HepG2 (cell line): ENCODE measurements around the gene U2AF2. TPM values are rescaled to one million over a fixed set of nuclear protein-coding genes. Genes with fewer than 3 reads are reported as not detected.

Experiments used
- FOXJ3 ChIP-seq: sonication (generic); formaldehyde crosslinking; IDR thresholded peaks from 2 replicates; pipeline ENCODE4 v1.4.0; 2020; ENCODE audit warnings: missing genetic modification reagents, mild to moderate bottlenecking, borderline replicate concordance
- HES4 ChIP-seq: sonication (generic); formaldehyde crosslinking; IDR thresholded peaks from 2 replicates; pipeline ENCODE4 v1.9.0; 2021; ENCODE audit warnings: mild to moderate bottlenecking, missing genetic modification reagents, borderline replicate concordance
- MTA1 ChIP-seq: sonication (generic); formaldehyde crosslinking; IDR thresholded peaks from 2 replicates; pipeline ENCODE4 v1.4.0; 2020; ENCODE audit warnings: missing genetic modification reagents, mild to moderate bottlenecking, borderline replicate concordance
- ZC3H4 ChIP-seq: sonication (generic); formaldehyde crosslinking; IDR thresholded peaks from 2 replicates; pipeline ENCODE4 v1.4.0; 2020; ENCODE audit warnings: missing genetic modification reagents, borderline replicate concordance
- ZNF230 ChIP-seq: sonication (generic); formaldehyde crosslinking; IDR thresholded peaks from 2 replicates; pipeline ENCODE4 v1.4.0; 2020; ENCODE audit warnings: mild to moderate bottlenecking, missing genetic modification reagents
- ZNF383 ChIP-seq: sonication (generic); formaldehyde crosslinking; IDR thresholded peaks from 2 replicates; pipeline ENCODE4 v1.4.0; 2020; ENCODE audit warnings: missing genetic modification reagents, mild to moderate bottlenecking, borderline replicate concordance
- polyA plus RNA-seq, 8 experiments: library from polyadenylated mRNA; depleted of rRNA in 3 of 8; stranded (reverse) in 7 of 8; unstranded in 1 of 8; fragments of >200 nt; fragmentation: Illumina TruSeq in 4 of 8; extraction: Trizol in 4 of 8; gene quantifications; 2 replicates each; pipeline versions ENCODE4 v1.2.1 to v1.2.3, GENCODE V29; 2011 to 2016; ENCODE audit warnings: low read depth in 4 of 8, missing spikeins in 1 of 8, mixed read lengths in 1 of 8; ENCODE audit not compliant: insufficient read depth in 1 of 8
- total RNA-seq, 5 experiments: library from RNA; depleted of rRNA; stranded (reverse); fragments of >200 nt; fragmentation: Illumina TruSeq; extraction: Trizol; gene quantifications; 2 replicates each; pipeline ENCODE4 v1.2.3, GENCODE V29; 2016; ENCODE audit warnings: low read depth in 1 of 5
- TF ChIP-seq, protein P1 (sequence below): IDR thresholded peaks from 2 replicates; pipeline ENCODE4 v1.6.1; 2016; ENCODE audit warnings: low read depth, missing genetic modification reagents, missing compliant biosample characterization
- TF ChIP-seq, protein P2 (sequence below): sonication (generic); formaldehyde crosslinking; conservative IDR thresholded peaks from 2 replicates; pipeline ENCODE4 v1.4.0; 2020; ENCODE audit warnings: mild to moderate bottlenecking, missing genetic modification reagents, moderate library complexity
- TF ChIP-seq, protein P3 (sequence below): sonication (generic); formaldehyde crosslinking; IDR thresholded peaks from 2 replicates; pipeline ENCODE4 v1.8.0; 2022; ENCODE audit warnings: mild to moderate bottlenecking, missing genetic modification reagents

Gene U2AF2
- total and polyA plus RNA-seq, 2 of the 13 experiments (the other 11 are each of a cell fraction or from before 2014, with no cell fraction given) = 84.3 to 124 TPM

DNA sequence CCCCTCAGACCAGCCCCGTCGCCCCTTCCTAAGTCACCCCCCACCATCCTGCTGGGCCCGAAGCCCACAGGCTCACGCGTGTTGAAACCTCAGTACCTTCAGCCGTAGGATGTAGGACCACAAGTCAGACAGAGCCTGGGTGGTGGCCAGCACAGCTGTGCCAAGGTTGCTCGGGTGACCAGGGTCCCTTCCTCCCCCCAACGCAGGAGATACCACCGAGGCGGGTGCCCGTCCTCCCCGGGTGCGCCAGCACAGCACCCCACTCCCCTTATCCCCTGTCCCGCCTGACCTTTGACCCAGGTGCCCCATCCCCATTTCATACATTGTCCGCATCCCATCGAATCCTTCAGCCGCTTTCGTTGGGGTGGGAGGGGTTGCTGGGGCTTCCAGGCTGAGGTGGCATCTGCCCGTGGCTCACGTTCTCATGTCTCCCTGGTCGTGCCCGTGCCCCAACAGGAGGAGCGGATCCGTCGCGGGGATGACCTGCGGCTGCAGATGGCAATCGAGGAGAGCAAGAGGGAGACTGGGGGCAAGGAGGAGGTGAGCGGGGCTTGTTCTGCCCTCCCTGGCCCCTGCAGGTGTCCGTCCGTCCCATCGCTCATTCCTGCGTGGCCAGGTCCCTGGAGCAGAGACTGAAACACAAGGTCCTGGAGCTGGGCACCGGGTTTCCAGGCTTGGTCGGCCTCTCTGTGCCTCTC is 34.7 kb downstream of the U2AF2 start (continued):
- TF ChIP-seq, protein P1, sequence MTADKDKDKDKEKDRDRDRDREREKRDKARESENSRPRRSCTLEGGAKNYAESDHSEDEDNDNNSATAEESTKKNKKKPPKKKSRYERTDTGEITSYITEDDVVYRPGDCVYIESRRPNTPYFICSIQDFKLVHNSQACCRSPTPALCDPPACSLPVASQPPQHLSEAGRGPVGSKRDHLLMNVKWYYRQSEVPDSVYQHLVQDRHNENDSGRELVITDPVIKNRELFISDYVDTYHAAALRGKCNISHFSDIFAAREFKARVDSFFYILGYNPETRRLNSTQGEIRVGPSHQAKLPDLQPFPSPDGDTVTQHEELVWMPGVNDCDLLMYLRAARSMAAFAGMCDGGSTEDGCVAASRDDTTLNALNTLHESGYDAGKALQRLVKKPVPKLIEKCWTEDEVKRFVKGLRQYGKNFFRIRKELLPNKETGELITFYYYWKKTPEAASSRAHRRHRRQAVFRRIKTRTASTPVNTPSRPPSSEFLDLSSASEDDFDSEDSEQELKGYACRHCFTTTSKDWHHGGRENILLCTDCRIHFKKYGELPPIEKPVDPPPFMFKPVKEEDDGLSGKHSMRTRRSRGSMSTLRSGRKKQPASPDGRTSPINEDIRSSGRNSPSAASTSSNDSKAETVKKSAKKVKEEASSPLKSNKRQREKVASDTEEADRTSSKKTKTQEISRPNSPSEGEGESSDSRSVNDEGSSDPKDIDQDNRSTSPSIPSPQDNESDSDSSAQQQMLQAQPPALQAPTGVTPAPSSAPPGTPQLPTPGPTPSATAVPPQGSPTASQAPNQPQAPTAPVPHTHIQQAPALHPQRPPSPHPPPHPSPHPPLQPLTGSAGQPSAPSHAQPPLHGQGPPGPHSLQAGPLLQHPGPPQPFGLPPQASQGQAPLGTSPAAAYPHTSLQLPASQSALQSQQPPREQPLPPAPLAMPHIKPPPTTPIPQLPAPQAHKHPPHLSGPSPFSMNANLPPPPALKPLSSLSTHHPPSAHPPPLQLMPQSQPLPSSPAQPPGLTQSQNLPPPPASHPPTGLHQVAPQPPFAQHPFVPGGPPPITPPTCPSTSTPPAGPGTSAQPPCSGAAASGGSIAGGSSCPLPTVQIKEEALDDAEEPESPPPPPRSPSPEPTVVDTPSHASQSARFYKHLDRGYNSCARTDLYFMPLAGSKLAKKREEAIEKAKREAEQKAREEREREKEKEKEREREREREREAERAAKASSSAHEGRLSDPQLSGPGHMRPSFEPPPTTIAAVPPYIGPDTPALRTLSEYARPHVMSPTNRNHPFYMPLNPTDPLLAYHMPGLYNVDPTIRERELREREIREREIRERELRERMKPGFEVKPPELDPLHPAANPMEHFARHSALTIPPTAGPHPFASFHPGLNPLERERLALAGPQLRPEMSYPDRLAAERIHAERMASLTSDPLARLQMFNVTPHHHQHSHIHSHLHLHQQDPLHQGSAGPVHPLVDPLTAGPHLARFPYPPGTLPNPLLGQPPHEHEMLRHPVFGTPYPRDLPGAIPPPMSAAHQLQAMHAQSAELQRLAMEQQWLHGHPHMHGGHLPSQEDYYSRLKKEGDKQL (CRISPR knock-in tag) = no peak
- TF ChIP-seq ZC3H4 = no peak
- TF ChIP-seq FOXJ3 (CRISPR knock-in tag) = no peak
- TF ChIP-seq, protein P2, sequence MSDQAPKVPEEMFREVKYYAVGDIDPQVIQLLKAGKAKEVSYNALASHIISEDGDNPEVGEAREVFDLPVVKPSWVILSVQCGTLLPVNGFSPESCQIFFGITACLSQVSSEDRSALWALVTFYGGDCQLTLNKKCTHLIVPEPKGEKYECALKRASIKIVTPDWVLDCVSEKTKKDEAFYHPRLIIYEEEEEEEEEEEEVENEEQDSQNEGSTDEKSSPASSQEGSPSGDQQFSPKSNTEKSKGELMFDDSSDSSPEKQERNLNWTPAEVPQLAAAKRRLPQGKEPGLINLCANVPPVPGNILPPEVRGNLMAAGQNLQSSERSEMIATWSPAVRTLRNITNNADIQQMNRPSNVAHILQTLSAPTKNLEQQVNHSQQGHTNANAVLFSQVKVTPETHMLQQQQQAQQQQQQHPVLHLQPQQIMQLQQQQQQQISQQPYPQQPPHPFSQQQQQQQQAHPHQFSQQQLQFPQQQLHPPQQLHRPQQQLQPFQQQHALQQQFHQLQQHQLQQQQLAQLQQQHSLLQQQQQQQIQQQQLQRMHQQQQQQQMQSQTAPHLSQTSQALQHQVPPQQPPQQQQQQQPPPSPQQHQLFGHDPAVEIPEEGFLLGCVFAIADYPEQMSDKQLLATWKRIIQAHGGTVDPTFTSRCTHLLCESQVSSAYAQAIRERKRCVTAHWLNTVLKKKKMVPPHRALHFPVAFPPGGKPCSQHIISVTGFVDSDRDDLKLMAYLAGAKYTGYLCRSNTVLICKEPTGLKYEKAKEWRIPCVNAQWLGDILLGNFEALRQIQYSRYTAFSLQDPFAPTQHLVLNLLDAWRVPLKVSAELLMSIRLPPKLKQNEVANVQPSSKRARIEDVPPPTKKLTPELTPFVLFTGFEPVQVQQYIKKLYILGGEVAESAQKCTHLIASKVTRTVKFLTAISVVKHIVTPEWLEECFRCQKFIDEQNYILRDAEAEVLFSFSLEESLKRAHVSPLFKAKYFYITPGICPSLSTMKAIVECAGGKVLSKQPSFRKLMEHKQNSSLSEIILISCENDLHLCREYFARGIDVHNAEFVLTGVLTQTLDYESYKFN (CRISPR knock-in tag) = no peak
- TF ChIP-seq, protein P3, sequence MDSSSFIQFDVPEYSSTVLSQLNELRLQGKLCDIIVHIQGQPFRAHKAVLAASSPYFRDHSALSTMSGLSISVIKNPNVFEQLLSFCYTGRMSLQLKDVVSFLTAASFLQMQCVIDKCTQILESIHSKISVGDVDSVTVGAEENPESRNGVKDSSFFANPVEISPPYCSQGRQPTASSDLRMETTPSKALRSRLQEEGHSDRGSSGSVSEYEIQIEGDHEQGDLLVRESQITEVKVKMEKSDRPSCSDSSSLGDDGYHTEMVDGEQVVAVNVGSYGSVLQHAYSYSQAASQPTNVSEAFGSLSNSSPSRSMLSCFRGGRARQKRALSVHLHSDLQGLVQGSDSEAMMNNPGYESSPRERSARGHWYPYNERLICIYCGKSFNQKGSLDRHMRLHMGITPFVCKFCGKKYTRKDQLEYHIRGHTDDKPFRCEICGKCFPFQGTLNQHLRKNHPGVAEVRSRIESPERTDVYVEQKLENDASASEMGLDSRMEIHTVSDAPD (CRISPR knock-in tag) = no peak
- no peak for TF ChIP-seq HES4 (CRISPR knock-in tag)
- TF ChIP-seq ZNF230 = no peak
- TF ChIP-seq MTA1 = no peak
- TF ChIP-seq ZNF383 (CRISPR knock-in tag) = no peak
